ENCODE results near the gene CD52. TPM values are rescaled to one million over a fixed set of nuclear protein-coding genes. Genes with fewer than 3 reads are reported as not detected.

CD52 gene
- total and polyA plus RNA-seq, 2 of the 4 experiments (the other 2 are of a cell fraction): 1.6 TPM; not detected in 1

GRCh38 chr1:26350343-26350700 is 32.6 kb downstream of the CD52 start:
- Histone ChIP-seq H3K27ac (ENCODE audit: insufficient read depth, low read length) (no peak overlapping the region), H3K4me3 (ENCODE audit: insufficient read depth, low read depth, low read length) (no peak overlapping the region), H3K4me1 (ENCODE audit: control insufficient read depth, insufficient read depth, low read length) (peaks cover 9% of the 10 kb centered on the region), H4K8ac (ENCODE audit: low read depth in 2 of 2, low read length in 2 of 2) (peak overlapping the region in 1 of 2 experiments; percentile 9; a peak in 1 of 4 replicates), H3K23ac (ENCODE audit: low read depth, low read length) (no peak overlapping the region), H3K36me3 (ENCODE audit: control insufficient read depth, insufficient read depth, low read length) (no peaks in the 10 kb centered on the region), H3K4ac (ENCODE audit: low read depth, low read length) (no peak overlapping the region), H2BK15ac (ENCODE audit: low read depth, low read length) (no peak overlapping the region), H3K9me1 (ENCODE audit: insufficient read depth, low read length) (peaks cover 9% of the 10 kb centered on the region; the same call in 1 of the 2 replicates), H4K5ac (ENCODE audit: low read depth, low read length) (no peak overlapping the region), H3K79me1 (ENCODE audit: low read depth in 1 of 2, low read length in 2 of 2) (no peaks in the 10 kb centered on the region), H4K91ac (ENCODE audit: insufficient read depth, low read depth, low read length) (no peak overlapping the region), H3K14ac (replicated peaks; ENCODE audit: low read depth, low read length) (0 out of 2 replicates have a peak overlapping the region, but pooled peaks have one; percentile 62), H2AK9ac (replicated peaks; ENCODE audit: low read depth, low read length, poor library complexity) (no peak overlapping the region), H4K20me1 (ENCODE audit: insufficient read depth, low read length) (no peaks in the 10 kb centered on the region; the same call in 1 of the 2 replicates), H3K4me2 (ENCODE audit: low read depth, low read length) (no peak overlapping the region), H2BK5ac (ENCODE audit: low read depth, low read length, poor library complexity, severe bottlenecking) (no peak overlapping the region), H3K18ac (ENCODE audit: low read depth, low read length) (no peak overlapping the region), H3K9ac (ENCODE audit: low read depth, low read length) (no peak overlapping the region), H2BK20ac (ENCODE audit: low read depth, low read length) (no peak overlapping the region), H2AK5ac (ENCODE audit: low read depth, low read length) (no peak overlapping the region), H2BK120ac (ENCODE audit: low read depth, low read length) (peak overlapping the region; percentile 13; the same call in 1 of the 2 replicates), H3K56ac (ENCODE audit: extremely low read depth, insufficient read depth, low read length) (no peak overlapping the region), H3K27me3 (ENCODE audit: control insufficient read depth, insufficient read depth, low read length) (peaks cover 21% of the 10 kb centered on the region), H3K9me3 (ENCODE audit: control insufficient read depth, insufficient read depth, low read length) (no peaks in the 10 kb centered on the region), H2AFZ (replicated peaks; ENCODE audit: low read length, poor library complexity) (no peak overlapping the region)
- CTCF ChIA-PET: no interaction called here
- TF ChIP-seq SMC3 (IDR thresholded peaks at IDR 0.05; ENCODE audit: low read depth, low read length) (no peak), CTCF (conservative IDR thresholded peaks at IDR 0.05; ENCODE audit: low read depth, low read length) (no peak), CEBPB (IDR thresholded peaks at IDR 0.05; ENCODE audit: low read depth, low read length) (no peak), POLR2A (IDR thresholded peaks at IDR 0.05; ENCODE audit: low read depth, low read length) (no peak), MAZ (IDR thresholded peaks at IDR 0.05; ENCODE audit: borderline replicate concordance, low read depth, low read length) (no peak), ELK1 (IDR thresholded peaks at IDR 0.05; ENCODE audit: borderline replicate concordance, low read depth, low read length) (no peak), NFE2L2 (IDR thresholded peaks at IDR 0.05; ENCODE audit: low read depth, low read length) (no peak), BHLHE40 (IDR thresholded peaks at IDR 0.05; ENCODE audit: low read depth, low read length) (no peak), RAD21 (IDR thresholded peaks at IDR 0.05; ENCODE audit: low read length) (no peak), MXI1 (IDR thresholded peaks at IDR 0.05; ENCODE audit: borderline replicate concordance, low read depth, low read length) (no peak), MAFK (IDR thresholded peaks at IDR 0.05; ENCODE audit: low read depth, low read length) (no peak), FOS (IDR thresholded peaks at IDR 0.05; ENCODE audit: low read depth, low read length) (no peak), RCOR1 (IDR thresholded peaks at IDR 0.05; ENCODE audit: insufficient replicate concordance, low read length) (no peak), USF2 (IDR thresholded peaks at IDR 0.05; ENCODE audit: low read depth, low read length) (no peak), CHD1 (IDR thresholded peaks at IDR 0.05; ENCODE audit: low read depth, low read length) (no peak), RFX5 (IDR thresholded peaks at IDR 0.05; ENCODE audit: low read depth, low read length) (no peak)
- dilution Hi-C loops (cut with HindIII; ENCODE audit: low sequenced_read_pairs, unreplicated experiment) (no loop called here), intact Hi-C loops (cut with micrococcal nuclease) (no loop called here), in situ Hi-C loops (cut with MboI; ENCODE audit: low sequenced_read_pairs) (no loop called here)
- ATAC-seq (ENCODE audit: low read depth): no peak
- no peak for DNase-seq
- no TSS peak for BruUV-seq (replicated peaks)
- no CpG with 5 or more reads among the region's 2 CpGs for WGBS, 2 experiments (ENCODE audit: extremely low coverage in 2 of 2, insufficient read length in 1 of 2)
- POLR2A ChIA-PET (ENCODE audit: unreplicated experiment): no interaction called here
